ENCODE data around the gene PAK6. TPM values are rescaled to one million over a fixed set of nuclear protein-coding genes. Genes with fewer than 3 reads are reported as not detected.

Gene PAK6
- polyA plus RNA-seq, 1 of the 3 experiments (the other 2 are of a cell fraction): 0.07 TPM

- no peak overlapping the region for H3K27ac ChIP-seq (ENCODE audit: low read depth in 2 of 2, low read length in 1 of 2)
- no peak for DNase-seq
- no peaks in the 10 kb centered on the region for H4K20me1 ChIP-seq (ENCODE audit: insufficient read depth)
- no peak overlapping the region for H3K4me3 ChIP-seq (ENCODE audit: low read depth in 2 of 2, low read length in 1 of 2)
- H3K9me2 ChIP-seq: no peaks in the 10 kb centered on the region
- no peaks in the 10 kb centered on the region for H3K79me2 ChIP-seq (ENCODE audit: insufficient read depth)
- H3K27me3 ChIP-seq (ENCODE audit: insufficient read depth): peaks cover 18% of the 10 kb centered on the region
- no peak overlapping the region for H3K9ac ChIP-seq
- peaks cover 13% of the 10 kb centered on the region for H3F3A ChIP-seq (replicated peaks; ENCODE audit: insufficient read depth)
- no peaks in the 10 kb centered on the region for H3K9me3 ChIP-seq
- no peak for TF ChIP-seq RXRA (IDR thresholded peaks at IDR 0.05; ENCODE audit: borderline replicate concordance, low read depth)
- TF ChIP-seq, protein P1, sequence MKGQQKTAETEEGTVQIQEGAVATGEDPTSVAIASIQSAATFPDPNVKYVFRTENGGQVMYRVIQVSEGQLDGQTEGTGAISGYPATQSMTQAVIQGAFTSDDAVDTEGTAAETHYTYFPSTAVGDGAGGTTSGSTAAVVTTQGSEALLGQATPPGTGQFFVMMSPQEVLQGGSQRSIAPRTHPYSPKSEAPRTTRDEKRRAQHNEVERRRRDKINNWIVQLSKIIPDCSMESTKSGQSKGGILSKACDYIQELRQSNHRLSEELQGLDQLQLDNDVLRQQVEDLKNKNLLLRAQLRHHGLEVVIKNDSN (IDR thresholded peaks at IDR 0.05; ENCODE audit: borderline replicate concordance, low read depth): no peak
- TF ChIP-seq, protein P2, sequence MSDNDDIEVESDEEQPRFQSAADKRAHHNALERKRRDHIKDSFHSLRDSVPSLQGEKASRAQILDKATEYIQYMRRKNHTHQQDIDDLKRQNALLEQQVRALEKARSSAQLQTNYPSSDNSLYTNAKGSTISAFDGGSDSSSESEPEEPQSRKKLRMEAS (IDR thresholded peaks at IDR 0.05; ENCODE audit: low read depth): no peak
- no peak for TF ChIP-seq CHD2 (IDR thresholded peaks at IDR 0.05; ENCODE audit: low read length, partially characterized antibody)
- no peak for TF ChIP-seq NFIC (IDR thresholded peaks at IDR 0.05; ENCODE audit: borderline replicate concordance)
- no peak for TF ChIP-seq MXI1 (IDR thresholded peaks at IDR 0.05; ENCODE audit: low read depth, low read length)
- TF ChIP-seq, protein P3, sequence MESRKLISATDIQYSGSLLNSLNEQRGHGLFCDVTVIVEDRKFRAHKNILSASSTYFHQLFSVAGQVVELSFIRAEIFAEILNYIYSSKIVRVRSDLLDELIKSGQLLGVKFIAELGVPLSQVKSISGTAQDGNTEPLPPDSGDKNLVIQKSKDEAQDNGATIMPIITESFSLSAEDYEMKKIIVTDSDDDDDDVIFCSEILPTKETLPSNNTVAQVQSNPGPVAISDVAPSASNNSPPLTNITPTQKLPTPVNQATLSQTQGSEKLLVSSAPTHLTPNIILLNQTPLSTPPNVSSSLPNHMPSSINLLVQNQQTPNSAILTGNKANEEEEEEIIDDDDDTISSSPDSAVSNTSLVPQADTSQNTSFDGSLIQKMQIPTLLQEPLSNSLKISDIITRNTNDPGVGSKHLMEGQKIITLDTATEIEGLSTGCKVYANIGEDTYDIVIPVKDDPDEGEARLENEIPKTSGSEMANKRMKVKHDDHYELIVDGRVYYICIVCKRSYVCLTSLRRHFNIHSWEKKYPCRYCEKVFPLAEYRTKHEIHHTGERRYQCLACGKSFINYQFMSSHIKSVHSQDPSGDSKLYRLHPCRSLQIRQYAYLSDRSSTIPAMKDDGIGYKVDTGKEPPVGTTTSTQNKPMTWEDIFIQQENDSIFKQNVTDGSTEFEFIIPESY (IDR thresholded peaks at IDR 0.05; ENCODE audit: borderline replicate concordance, low read depth): no peak
- TF ChIP-seq PBX3 (IDR thresholded peaks at IDR 0.05): no peak
- no peak for TF ChIP-seq TAF1 (IDR thresholded peaks at IDR 0.05; ENCODE audit: borderline replicate concordance, low read depth, low read length)
- TF ChIP-seq IRF3 (IDR thresholded peaks at IDR 0.05; ENCODE audit: low read depth, low read length): no peak
- TF ChIP-seq USF2 (IDR thresholded peaks at IDR 0.05; ENCODE audit: borderline replicate concordance, low read depth, low read length): no peak
- no peak overlapping the region for H2AFZ ChIP-seq (ENCODE audit: low read depth)
- POLR2A ChIA-PET: no interaction called here
- H3K4me1 ChIP-seq (ENCODE audit: control insufficient read depth in 1 of 2, insufficient read depth in 2 of 2, low read depth in 1 of 2, low read length in 1 of 2): peaks cover 6 to 13% of the 10 kb centered on the region in 2 experiments; a peak in 2 of 4 replicates
- H3K4me2 ChIP-seq: no peak overlapping the region
- no peaks in the 10 kb centered on the region for H3K36me3 ChIP-seq (replicated peaks in 1 of 2; ENCODE audit: control insufficient read depth in 1 of 2, insufficient read depth in 2 of 2, low read length in 1 of 2)
- 95% methylated on average over 30 of the region's 30 CpGs for WGBS (ENCODE audit: low lambda C conversion rate)
- CTCF ChIA-PET: interaction anchor here (0.8 to 25.6 kb wide), 15 partner anchors 8 to 241 kb away, joined by 3 to 868 read pairs (median 7); partner anchors contain the start of genes ANKRD63, CCDC9B, INAFM2 and PAK6
These were observed 41.6 kb downstream of the PAK6 start for GRCh38 chr15:40280260-40281056.
